NCI-H2227 (cell line): ENCODE results near the gene VPS41.

Experiments used
- DNase-seq: peaks from one replicate; lab custom pipeline; 2025; ENCODE audit not compliant: unreplicated experiment; lab: John Stamatoyannopoulos, UW

The VPS41 gene

GRCh38 chr7:38675494-38676106 lies 233.4 kb downstream of the VPS41 start:
- DNase-seq = no peak

- no peak for DNase-seq
Observed at GRCh38 chr7:38674513-38674912, 234.5 kb downstream of the VPS41 start.

GRCh38 chr7:38673795-38674194 lies 235.2 kb downstream of the VPS41 start:
- DNase-seq = no peak
